Muscle layer of duodenum (tissue), 2 donors: Measurements from ENCODE around the gene FAM174C.

Source experiments
- H3K27ac ChIP-seq: one replicate; pipeline ENCODE4 v1.7.0; 2013; ENCODE audit warnings: mild to moderate bottlenecking, low read length
- H3K27me3 ChIP-seq: one replicate; pipeline ENCODE4 v1.7.0; 2013; ENCODE audit warnings: low read depth, mild to moderate bottlenecking, control low read depth, low read length
- H3K36me3 ChIP-seq, 2 donors: one replicate each; pipeline ENCODE4 v1.7.0; 2013; ENCODE audit warnings: low read length in 2 of 2, control low read depth in 1 of 2, mild to moderate bottlenecking in 1 of 2; ENCODE audit not compliant: insufficient read depth in 2 of 2, control insufficient read depth in 1 of 2
- H3K4me1 ChIP-seq, 2 donors: one replicate each; pipeline ENCODE4 v1.7.0; 2013; ENCODE audit warnings: low read length in 2 of 2, mild to moderate bottlenecking in 2 of 2, control low read depth in 1 of 2, moderate library complexity in 1 of 2; ENCODE audit not compliant: insufficient read depth in 2 of 2, control insufficient read depth in 1 of 2
- H3K4me3 ChIP-seq, 2 donors: one replicate each; pipeline ENCODE4 v1.7.0; 2013; ENCODE audit warnings: low read length in 2 of 2, low read depth in 1 of 2, mild to moderate bottlenecking in 1 of 2
- H3K9me3 ChIP-seq, 2 donors: one replicate each; pipeline ENCODE4 v1.7.0; 2013; ENCODE audit warnings: low read length in 2 of 2, control low read depth in 1 of 2, mild to moderate bottlenecking in 1 of 2; ENCODE audit not compliant: control insufficient read depth in 1 of 2
- donor health status: healthy.

Gene FAM174C

DNA sequence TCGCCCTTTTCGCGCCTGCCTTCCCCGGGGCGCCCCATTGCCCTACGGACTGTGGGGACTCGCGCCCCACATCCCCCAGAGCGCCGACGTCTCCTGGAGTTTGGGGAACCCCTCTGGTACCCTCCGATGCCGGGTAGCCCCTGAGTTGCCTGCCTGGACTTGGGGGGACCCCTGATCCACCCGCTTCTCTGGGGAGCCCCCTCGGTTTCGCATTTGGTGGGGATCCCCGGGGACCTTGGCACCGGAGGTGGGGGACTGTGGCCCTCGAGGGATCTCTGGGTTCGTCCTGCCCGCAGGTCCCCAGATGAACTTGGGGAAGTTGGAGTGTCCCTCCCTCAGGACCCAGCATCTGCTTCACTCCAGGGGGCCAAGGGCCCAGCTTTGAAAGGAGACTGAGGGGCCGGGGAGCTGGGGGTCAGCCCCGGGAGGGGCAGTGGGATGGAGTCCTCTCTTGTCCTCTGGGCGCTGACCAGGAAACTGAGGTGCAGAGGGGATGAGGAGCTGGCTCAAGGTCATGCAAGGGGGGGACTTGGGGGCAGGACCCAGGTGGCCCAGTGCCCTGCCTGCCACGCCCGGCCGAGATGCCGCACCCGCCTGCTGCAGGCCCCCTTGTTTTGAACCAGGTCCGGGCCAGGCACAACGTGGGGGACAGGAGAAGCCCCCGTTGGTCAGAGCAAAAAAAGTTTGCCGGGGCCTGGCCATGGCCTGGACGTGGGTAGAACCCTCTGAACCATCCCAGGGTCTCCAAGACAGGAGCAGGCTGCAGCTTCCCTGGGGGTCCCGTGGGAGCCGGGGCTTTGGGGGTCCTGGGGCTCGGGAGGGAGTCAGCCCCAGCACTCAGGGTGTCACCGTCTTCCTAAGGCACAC is 11.4 kb downstream of the FAM174C start:
- Histone ChIP-seq H3K27me3 (peaks cover 29% of the 10 kb centered on the region), H3K4me1 (peaks cover 0 to 7% of the 10 kb centered on the region in 2 donors), H3K27ac (no peak overlapping the region), H3K36me3 (no peaks in the 10 kb centered on the region), H3K9me3 (no peaks in the 10 kb centered on the region), H3K4me3 (peak overlapping the region in 1 of 2 donors; percentile 21)

DNA sequence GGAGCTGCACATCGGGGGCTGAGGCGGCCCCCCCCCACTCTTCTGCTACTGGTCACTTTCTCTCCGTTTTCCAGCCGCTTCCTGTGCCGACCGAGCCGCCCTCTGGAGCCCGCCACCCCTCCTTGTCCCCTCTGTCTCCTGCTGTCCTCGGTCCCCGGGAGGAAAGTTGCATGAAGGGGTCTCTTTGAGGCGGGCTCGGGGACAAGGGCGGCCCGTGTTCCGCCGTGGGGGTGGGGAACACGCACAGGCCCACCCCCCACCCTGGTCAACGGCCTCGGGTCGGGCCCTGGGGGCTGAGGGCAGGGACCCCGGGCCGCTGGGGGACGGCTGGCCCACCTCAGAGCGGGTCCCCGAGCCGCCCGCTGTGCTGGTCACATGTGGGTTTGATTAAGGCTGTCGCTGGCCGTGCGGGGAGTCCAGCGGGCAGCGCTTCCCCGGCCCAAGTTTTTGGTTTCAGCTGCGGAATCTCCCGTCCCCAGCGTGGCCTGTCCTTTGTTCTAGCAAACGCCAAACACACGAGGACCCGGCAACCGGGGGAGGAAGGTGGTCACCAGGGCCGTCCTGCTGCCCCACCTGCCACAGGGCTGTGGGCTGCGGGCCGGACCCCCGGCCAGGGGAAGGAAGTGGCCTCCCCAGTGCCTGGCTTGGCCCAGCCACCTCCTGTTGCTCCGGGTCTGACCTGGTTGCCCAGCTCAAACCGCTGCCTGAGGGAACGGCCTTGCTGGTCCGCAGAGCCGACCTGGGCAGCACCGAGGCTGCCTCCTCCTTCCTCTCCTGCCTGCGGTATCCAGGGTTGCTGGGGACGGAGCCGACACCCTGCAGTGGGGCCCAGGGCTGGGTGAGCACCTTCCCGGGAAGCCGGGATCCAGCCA is 12.3 kb downstream of the FAM174C start:
- no peaks in the 10 kb centered on the region for H3K36me3 ChIP-seq
- H3K9me3 ChIP-seq: no peaks in the 10 kb centered on the region
- H3K27me3 ChIP-seq: peaks cover 29% of the 10 kb centered on the region
- no peak overlapping the region for H3K4me3 ChIP-seq
- no peak overlapping the region for H3K27ac ChIP-seq
- H3K4me1 ChIP-seq: peaks cover 0 to 7% of the 10 kb centered on the region in 2 donors

DNA sequence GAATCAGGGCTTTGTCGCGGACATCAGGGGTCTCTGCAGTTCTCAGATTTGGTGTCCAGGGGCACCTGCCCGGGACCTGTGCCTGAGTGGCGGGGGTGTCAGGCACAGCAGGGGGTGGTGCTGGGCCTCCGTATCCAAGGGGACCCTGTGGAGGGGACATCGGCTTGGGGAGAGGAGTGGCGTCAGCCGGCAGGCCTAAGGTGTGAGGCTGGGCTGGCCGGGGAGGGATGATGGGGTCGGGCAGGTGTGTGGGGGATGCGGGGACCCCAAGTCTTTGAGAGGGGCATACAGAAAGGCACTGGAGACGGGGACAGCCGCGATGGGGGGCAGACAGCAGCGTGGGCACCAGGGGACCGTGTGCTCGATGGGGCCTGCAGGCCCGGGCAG is 12.9 kb downstream of the FAM174C start:
- Histone ChIP-seq H3K9me3 (no peaks in the 10 kb centered on the region), H3K27ac (no peak overlapping the region), H3K27me3 (peaks cover 27% of the 10 kb centered on the region), H3K4me1 (peaks cover 0 to 7% of the 10 kb centered on the region in 2 donors), H3K36me3 (no peaks in the 10 kb centered on the region), H3K4me3 (no peak overlapping the region)

DNA sequence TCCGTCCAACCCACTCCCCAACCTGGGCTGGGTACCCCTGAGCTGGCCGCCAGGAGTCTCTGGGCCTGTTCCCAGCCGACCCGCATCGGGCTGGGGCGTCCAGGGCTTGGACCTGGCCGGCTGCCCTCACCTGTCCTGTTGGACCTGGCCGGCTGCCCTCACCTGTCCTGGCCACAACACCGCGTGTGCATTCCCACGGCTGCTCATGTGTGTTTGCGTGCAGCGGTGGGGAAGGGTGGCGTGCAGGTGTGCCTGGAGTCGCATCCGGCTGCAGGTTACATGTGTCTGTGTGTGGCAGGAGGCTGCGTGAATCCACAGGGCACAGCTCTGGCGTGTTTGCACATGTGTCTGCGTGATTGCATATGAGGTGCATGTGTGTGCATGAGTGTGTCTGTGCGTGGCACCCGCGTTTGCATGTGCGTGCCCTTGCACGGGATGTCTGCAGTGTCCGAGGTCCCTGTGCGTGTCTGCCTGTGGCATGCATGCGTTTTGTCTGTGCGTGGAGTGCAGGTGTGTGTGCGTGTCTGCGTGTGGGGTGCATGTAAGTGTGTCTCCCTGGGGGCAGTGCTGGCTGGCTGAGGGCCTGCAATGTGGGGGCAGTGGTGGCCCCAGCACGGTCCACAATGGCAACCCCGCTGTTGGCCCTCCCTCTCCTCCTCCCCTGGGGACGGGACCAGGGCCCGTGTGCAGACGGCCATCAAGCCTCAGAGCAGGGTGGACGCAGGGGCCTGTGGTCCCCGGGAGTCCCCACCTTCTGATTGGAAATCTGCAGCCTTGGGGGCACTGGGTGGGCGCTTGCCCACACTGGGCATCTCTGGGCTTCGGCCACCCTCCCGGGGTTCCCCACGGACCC is 13.7 kb downstream of the FAM174C start:
- Histone ChIP-seq H3K27me3 (peaks cover 21% of the 10 kb centered on the region), H3K4me3 (no peak overlapping the region), H3K4me1 (peaks cover 0 to 7% of the 10 kb centered on the region in 2 donors), H3K36me3 (no peaks in the 10 kb centered on the region), H3K27ac (no peak overlapping the region), H3K9me3 (no peaks in the 10 kb centered on the region)

DNA sequence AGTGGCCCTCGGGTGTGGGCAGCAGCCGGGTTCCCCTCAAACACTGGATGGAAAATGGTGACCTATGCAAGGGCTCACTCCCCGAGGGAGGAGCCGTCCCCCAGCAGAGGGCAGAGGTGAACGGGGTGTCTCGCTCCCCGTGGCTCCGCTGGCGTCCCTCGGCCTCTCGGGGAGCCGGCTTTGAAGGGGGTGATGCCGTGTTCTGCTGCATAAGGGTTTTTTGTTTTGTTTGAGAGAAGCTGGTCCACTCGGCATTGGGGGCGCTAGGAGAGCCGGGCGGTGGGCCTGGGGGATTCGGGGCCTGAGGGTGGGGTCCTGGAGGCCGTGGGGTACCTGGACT is 14.3 kb downstream of the FAM174C start:
- H3K4me1 ChIP-seq: peaks cover 0 to 8% of the 10 kb centered on the region in 2 donors
- no peaks in the 10 kb centered on the region for H3K9me3 ChIP-seq
- no peaks in the 10 kb centered on the region for H3K36me3 ChIP-seq
- no peak overlapping the region for H3K27ac ChIP-seq
- no peak overlapping the region for H3K4me3 ChIP-seq
- H3K27me3 ChIP-seq: peaks cover 15% of the 10 kb centered on the region

DNA sequence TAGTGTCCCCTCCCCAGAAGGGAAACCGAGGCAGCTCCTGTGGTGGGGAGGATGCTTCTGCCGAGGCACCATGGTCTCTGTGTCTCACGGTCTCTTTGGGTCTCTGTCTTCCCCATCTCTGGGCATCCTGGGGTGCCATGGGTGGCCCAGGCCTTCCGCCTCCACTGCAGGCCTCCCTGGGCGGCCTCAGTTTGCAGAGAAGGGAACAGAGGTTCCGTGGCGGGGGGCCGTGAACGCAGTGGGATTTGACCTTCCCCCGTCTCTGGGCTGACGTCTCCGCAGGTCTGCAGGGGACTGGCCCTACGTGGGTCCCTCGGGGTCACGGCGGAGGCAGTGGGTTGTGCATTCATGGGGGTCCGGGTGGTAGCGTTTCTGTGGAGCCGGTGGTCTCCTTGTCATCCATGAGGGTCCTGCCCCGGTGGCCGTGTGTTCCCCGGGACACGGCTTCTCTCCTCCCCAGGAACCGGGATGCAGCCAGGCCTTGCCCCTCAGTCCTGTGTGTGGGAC is 14.9 kb downstream of the FAM174C start:
- Histone ChIP-seq H3K4me3 (no peak overlapping the region), H3K4me1 (peaks cover 0 to 14% of the 10 kb centered on the region in 2 donors), H3K27ac (no peak overlapping the region), H3K9me3 (no peaks in the 10 kb centered on the region), H3K27me3 (peaks cover 9% of the 10 kb centered on the region), H3K36me3 (no peaks in the 10 kb centered on the region)

DNA sequence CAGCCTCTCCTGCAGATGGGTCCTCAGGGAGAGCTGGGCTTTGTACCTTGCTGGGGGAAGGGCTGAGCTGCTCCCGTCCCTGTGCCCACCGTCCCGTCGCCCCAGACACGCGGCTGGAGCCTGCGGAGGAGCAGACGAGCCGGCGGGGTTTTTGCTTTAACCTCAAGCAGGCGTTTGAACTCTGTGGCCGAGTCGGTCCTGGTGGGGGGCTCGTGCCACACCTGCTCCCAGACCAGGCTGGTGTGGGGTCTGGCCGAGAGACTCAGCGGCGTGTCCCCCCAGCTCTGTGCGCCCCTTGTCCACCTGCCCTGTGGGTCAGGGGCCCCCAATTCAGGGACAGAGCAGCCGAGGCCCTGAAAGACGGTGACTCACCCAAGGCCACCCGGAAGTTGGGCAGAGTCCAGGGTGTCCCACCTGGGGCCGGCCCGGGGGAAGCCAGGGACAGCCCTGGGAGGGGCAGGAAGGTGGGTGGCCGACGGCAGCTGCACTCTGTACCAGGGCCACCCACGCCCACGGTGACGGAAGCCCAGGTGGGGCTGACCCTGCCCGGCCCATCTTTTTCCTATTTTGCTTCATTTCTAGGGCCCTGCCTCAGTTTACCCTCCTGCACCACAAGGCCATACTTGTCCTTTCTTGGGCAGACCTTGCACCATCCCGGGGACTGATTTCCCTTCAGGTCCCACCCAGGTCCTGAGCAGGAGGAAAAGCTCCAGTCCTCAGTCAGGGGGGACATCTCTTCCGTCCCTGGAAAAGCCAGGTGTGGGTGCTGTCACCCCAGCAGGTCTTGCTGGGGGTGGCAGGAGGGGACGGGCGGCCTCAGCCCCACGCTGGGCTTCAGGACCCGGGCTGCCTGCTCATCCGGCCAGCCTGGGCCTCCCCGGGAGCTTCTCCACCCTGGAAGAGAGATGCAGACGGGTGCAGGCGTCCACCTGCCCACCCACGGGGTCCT is 15.6 kb downstream of the FAM174C start:
- no peaks in the 10 kb centered on the region for H3K36me3 ChIP-seq
- peaks cover 8% of the 10 kb centered on the region for H3K27me3 ChIP-seq
- peaks cover 0 to 18% of the 10 kb centered on the region in 2 donors for H3K4me1 ChIP-seq
- no peak overlapping the region for H3K4me3 ChIP-seq
- no peaks in the 10 kb centered on the region for H3K9me3 ChIP-seq
- no peak overlapping the region for H3K27ac ChIP-seq

DNA sequence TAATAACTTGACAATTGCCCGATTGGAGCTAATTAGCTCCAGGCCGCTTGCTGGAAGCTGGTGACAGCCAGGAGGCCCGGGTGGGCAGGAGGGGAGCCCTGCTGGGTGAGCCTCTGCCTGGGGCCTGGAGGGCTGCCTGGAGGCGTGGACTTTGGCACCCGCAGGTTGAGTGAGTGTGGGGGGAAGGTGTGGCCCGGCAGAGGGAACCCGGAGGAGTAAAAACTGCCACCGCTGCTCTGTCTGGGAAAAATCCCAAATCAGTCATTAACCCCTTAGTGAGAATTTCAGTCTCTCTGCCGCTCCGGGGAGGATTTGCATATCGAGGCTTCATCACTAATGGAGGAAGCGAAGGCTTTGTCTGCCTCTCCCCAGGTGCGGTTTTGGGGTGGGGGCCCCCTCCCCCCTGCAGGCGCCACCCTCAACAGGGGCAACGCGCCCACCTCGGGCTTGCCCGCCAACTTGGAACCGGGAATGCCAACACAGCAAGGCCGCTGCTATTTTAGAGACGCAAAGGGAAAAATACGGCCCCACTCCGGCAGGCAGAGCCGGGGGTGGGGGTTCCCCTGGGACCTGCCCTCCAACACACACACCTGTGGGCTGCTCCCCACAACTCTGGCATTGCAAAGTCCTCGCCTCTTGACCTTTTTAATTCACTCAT is 16.6 kb downstream of the FAM174C start:
- Histone ChIP-seq H3K27me3 (peaks cover 3% of the 10 kb centered on the region), H3K4me3 (no peak overlapping the region), H3K27ac (no peak overlapping the region), H3K36me3 (no peaks in the 10 kb centered on the region), H3K4me1 (peaks cover 0 to 16% of the 10 kb centered on the region in 2 donors), H3K9me3 (no peaks in the 10 kb centered on the region)

DNA sequence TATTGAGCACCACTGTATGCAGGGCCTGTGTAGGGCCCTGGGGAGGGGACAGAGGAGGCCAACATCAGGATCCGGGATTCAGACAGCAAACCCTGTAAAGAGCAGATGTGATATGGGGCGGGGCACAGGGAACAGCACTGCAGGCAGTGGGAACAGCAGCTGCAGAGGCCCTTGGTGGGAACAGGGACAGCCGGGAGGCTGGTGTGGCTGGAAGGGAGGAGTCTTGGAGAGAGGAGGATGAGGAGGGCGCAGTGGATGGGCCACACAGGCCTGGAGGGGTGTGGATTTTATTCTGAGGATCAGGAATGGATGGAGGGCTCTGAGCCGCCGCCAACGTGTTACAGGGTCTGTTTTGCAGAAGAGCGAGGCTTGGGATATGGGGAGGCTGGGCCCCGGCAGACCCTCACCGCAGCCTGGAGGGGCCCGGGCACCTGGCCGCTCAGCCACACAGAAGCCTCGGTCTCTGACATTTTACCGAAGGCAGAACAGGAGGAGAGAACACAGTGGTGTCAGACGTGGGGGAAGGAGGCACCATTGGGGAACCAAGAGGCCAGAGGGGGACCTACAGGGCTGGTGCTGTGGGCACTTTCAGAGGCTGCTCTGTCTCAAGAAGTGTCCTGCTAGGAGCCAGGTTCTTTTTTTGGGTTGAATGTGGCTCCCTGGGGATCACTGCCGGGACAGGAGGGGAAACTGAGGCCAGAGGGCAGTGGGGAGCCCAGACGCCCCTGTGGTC is 17.3 kb downstream of the FAM174C start:
- no peak overlapping the region for H3K4me3 ChIP-seq
- H3K27me3 ChIP-seq: no peaks in the 10 kb centered on the region
- H3K27ac ChIP-seq: no peak overlapping the region
- H3K36me3 ChIP-seq: no peaks in the 10 kb centered on the region
- H3K9me3 ChIP-seq: no peaks in the 10 kb centered on the region
- peaks cover 0 to 11% of the 10 kb centered on the region in 2 donors for H3K4me1 ChIP-seq
